GM12878 (cell line): ENCODE results near the gene HIF3A. TPM values are rescaled to one million over a fixed set of nuclear protein-coding genes. Genes with fewer than 3 reads are reported as not detected.

ENCODE experiments used
- ATAC-seq: fragments of 200-7000 bp; cut with Tn5 transposase; 3 replicates; pipeline ENCODE4 v1.9.1; 2020; ENCODE audit warnings: mild to moderate bottlenecking, moderate library complexity
- BruUV-seq: library from RNA; stranded (reverse); fragments of 400-500 nt; replicated peaks from 2 replicates; lab custom pipeline; 2021; lab: Mats Ljungman, UMichigan
- CTCF ChIA-PET: fragments of 300-600 bp; sonication (Branson Sonifier 250); formaldehyde crosslinking; extraction: SDS; loops from one replicate; lab custom pipeline; 2021; ENCODE audit warnings: inconsistent platforms; lab: Yijun Ruan, JAX
- POLR2A ChIA-PET: fragments of 350-600 bp; formaldehyde crosslinking; extraction: SDS; loops from one replicate; lab custom pipeline; 2021; ENCODE audit warnings: inconsistent platforms; lab: Charles Lee
- RAD21 ChIA-PET: fragments of 300-600 bp; sonication (Branson Sonifier 250); formaldehyde crosslinking; loops from one replicate; lab custom pipeline; 2023; ENCODE audit warnings: antibody characterized with exemption; ENCODE audit not compliant: unreplicated experiment; lab: Charles Lee
- SMC1A ChIA-PET: fragments of 300-600 bp; sonication (Branson Sonifier 250); formaldehyde crosslinking; loops from one replicate; lab custom pipeline; 2023; ENCODE audit not compliant: unreplicated experiment, uncharacterized antibody; lab: Charles Lee
- DNase-seq: peaks from one replicate; pipeline ENCODE4 v3.0.0-alpha.2; 2011; ENCODE audit warnings: low read depth, low spot score
- FAIRE-seq: peaks from 3 replicates; lab custom pipeline; 2011; peaks lifted over from hg19 to GRCh38; lab: Jason Lieb, UNC
- H2AFZ ChIP-seq: 2 replicates; pipeline ENCODE4 v1.6.0; 2011; ENCODE audit warnings: low read depth, low read length, control low read depth; ENCODE audit not compliant: control insufficient read depth
- H3K27ac ChIP-seq: 2 replicates; pipeline ENCODE4 v1.5.1; 2011; ENCODE audit warnings: control low read depth; ENCODE audit not compliant: control insufficient read depth, insufficient read depth
- H3K27me3 ChIP-seq, 2 experiments: replicated peaks in 1 of 2; 2 replicates each; pipeline versions ENCODE4 v1.6.0 to v1.6.1; 2011; ENCODE audit warnings: low read length in 1 of 2; ENCODE audit not compliant: control insufficient read depth in 2 of 2, insufficient read depth in 2 of 2
- H3K36me3 ChIP-seq, 2 experiments: 2 replicates each; pipeline ENCODE4 v1.5.1; 2011; ENCODE audit warnings: low read length in 1 of 2; ENCODE audit not compliant: control insufficient read depth in 2 of 2, insufficient read depth in 2 of 2
- H3K4me1 ChIP-seq: 2 replicates; pipeline ENCODE4 v1.6.1; 2011; ENCODE audit warnings: mild to moderate bottlenecking, low read length, moderate library complexity, mixed read lengths; ENCODE audit not compliant: control insufficient read depth, insufficient read depth
- H3K4me2 ChIP-seq: 2 replicates; pipeline ENCODE4 v1.6.0; 2011; ENCODE audit warnings: control low read depth; ENCODE audit not compliant: control insufficient read depth, insufficient read depth
- H3K4me3 ChIP-seq: fragments of 200-600 bp; sonication (generic); 2 replicates; pipeline ENCODE4 v1.5.1; 2016
- H3K79me2 ChIP-seq: 2 replicates; pipeline ENCODE4 v1.6.0; 2011; ENCODE audit warnings: low read length; ENCODE audit not compliant: control insufficient read depth, insufficient read depth
- H3K9ac ChIP-seq: 2 replicates; pipeline ENCODE4 v1.8.0; 2011; ENCODE audit warnings: low read length, control low read depth, mixed read lengths; ENCODE audit not compliant: control insufficient read depth, insufficient read depth
- H3K9me3 ChIP-seq: replicated peaks from 3 replicates; pipeline ENCODE4 v1.5.1; 2011; ENCODE audit warnings: mild to moderate bottlenecking, low read length; ENCODE audit not compliant: control insufficient read depth, insufficient read depth
- H4K20me1 ChIP-seq: 2 replicates; pipeline ENCODE4 v1.6.0; 2011; ENCODE audit not compliant: control insufficient read depth, insufficient read depth
- ATF3 ChIP-seq: IDR thresholded peaks from 2 replicates; pipeline ENCODE4 v1.6.1; 2011; ENCODE audit warnings: low read depth, mild to moderate bottlenecking, low read length, moderate library complexity, borderline replicate concordance; ENCODE audit errors: extremely low read depth
- BCLAF1 ChIP-seq: fragments of 450-650 bp; IDR thresholded peaks from 2 replicates; pipeline ENCODE4 v1.6.1; 2017; ENCODE audit warnings: antibody characterized with exemption, mild to moderate bottlenecking, moderate library complexity
- BHLHE40 ChIP-seq, 2 experiments: fragments of 450-650 bp in 1 of 2; IDR thresholded peaks; 2 replicates each; pipeline ENCODE4 v1.6.1; 2011 to 2017; ENCODE audit warnings: low read depth in 2 of 2, borderline replicate concordance in 1 of 2, improper control_type of control experiment in 1 of 2, low read length in 1 of 2, mild to moderate bottlenecking in 1 of 2
- CTCF ChIP-seq, 3 experiments: IDR thresholded peaks in 2 of 3; conservative IDR thresholded peaks in 1 of 3; 2 replicates each; pipeline ENCODE4 v1.5.1; 2011; ENCODE audit warnings: low read depth in 3 of 3, low read length in 3 of 3, mild to moderate bottlenecking in 3 of 3, control low read depth in 2 of 3, moderate library complexity in 2 of 3, inconsistent platforms in 1 of 3, mixed read lengths in 1 of 3; ENCODE audit not compliant: control insufficient read depth in 2 of 3, insufficient read depth in 1 of 3; ENCODE audit errors: extremely low read depth in 1 of 3
- ESRRA ChIP-seq: IDR thresholded peaks from 2 replicates; pipeline ENCODE4 v1.6.1; 2012; ENCODE audit warnings: mild to moderate bottlenecking, low read length, improper control_type of control experiment
- ETV6 ChIP-seq, 2 experiments: fragments of 450-650 bp in 1 of 2; IDR thresholded peaks in 1 of 2; conservative IDR thresholded peaks in 1 of 2; 2 replicates each; pipeline ENCODE4 v1.6.1; 2014; ENCODE audit warnings: antibody characterized with exemption in 1 of 2, borderline replicate concordance in 1 of 2, low read depth in 1 of 2, mild to moderate bottlenecking in 1 of 2, moderate library complexity in 1 of 2
- JUNB ChIP-seq: IDR thresholded peaks from 2 replicates; pipeline ENCODE4 v1.6.1; 2016; ENCODE audit warnings: antibody characterized with exemption, mild to moderate bottlenecking
- NKRF ChIP-seq: fragments of 450-650 bp; conservative IDR thresholded peaks from 2 replicates; pipeline ENCODE4 v1.6.1; 2017; ENCODE audit warnings: mild to moderate bottlenecking, moderate library complexity
- NR2F1 ChIP-seq: fragments of 450-650 bp; conservative IDR thresholded peaks from 2 replicates; pipeline ENCODE4 v1.6.1; 2017; ENCODE audit warnings: mild to moderate bottlenecking
- RAD51 ChIP-seq: fragments of 450-650 bp; IDR thresholded peaks from 2 replicates; pipeline ENCODE4 v1.6.1; 2016; ENCODE audit warnings: moderate library complexity, mild to moderate bottlenecking, inconsistent platforms
- RCOR1 ChIP-seq: conservative IDR thresholded peaks from 2 replicates; pipeline ENCODE4 v1.6.1; 2012; ENCODE audit warnings: low read depth, low read length, improper control_type of control experiment
- SIN3A ChIP-seq: IDR thresholded peaks from 2 replicates; pipeline ENCODE4 v1.6.1; 2012; ENCODE audit warnings: low read depth, low read length, improper control_type of control experiment
- STAT1 ChIP-seq: fragments of 450-650 bp; conservative IDR thresholded peaks from 2 replicates; pipeline ENCODE4 v1.6.1; 2014; ENCODE audit warnings: antibody characterized with exemption, mild to moderate bottlenecking
- SUZ12 ChIP-seq: fragments of 200-600 bp; sonication (generic); IDR thresholded peaks from one replicate; pipeline ENCODE4 v1.6.1; 2018; ENCODE audit warnings: antibody characterized with exemption, mild to moderate bottlenecking; ENCODE audit not compliant: unreplicated experiment
- TAF1 ChIP-seq: IDR thresholded peaks from 2 replicates; pipeline ENCODE4 v1.6.1; 2011; ENCODE audit warnings: mild to moderate bottlenecking, low read depth, low read length, borderline replicate concordance
- YBX1 ChIP-seq: fragments of 450-650 bp; IDR thresholded peaks from 2 replicates; pipeline ENCODE4 v1.6.1; 2016; ENCODE audit warnings: antibody characterized with exemption
- ZNF217 ChIP-seq: fragments of 450-650 bp; IDR thresholded peaks from 2 replicates; pipeline ENCODE4 v1.6.1; 2017; ENCODE audit warnings: antibody characterized with exemption, mild to moderate bottlenecking
- ZZZ3 ChIP-seq: IDR thresholded peaks from 2 replicates; pipeline ENCODE4 v1.6.1; 2011; ENCODE audit warnings: low read depth; ENCODE audit not compliant: control insufficient read depth, insufficient read length
- WGBS: methylation state at CpG from one replicate; pipeline ENCODE4 v1.1.6; 2016; ENCODE audit warnings: low lambda C conversion rate; ENCODE audit not compliant: insufficient replicate concordance, insufficient coverage; ENCODE audit errors: missing lambda C conversion rate; 5-methylcytosine and 5-hydroxymethylcytosine counted together
- in situ Hi-C: fragments of 300-500 bp; cut with MboI; formaldehyde crosslinking; loops from 9 replicates; pipeline ENCODE4 v1.14.3; 2018; ENCODE audit warnings: mixed read lengths
- intact Hi-C: fragments of 100-400 bp; cut with micrococcal nuclease; formaldehyde crosslinking; loops from one replicate; pipeline ENCODE4 v1.14.2; 2022; ENCODE audit not compliant: unreplicated experiment
- polyA plus RNA-seq, 11 experiments: library from polyadenylated mRNA; depleted of rRNA in 4 of 11; unstranded in 6 of 11; stranded (reverse) in 5 of 11; fragments of >200 nt; fragmentation: Nextera tagmentation in 4 of 11; fragmentation: Illumina TruSeq in 1 of 11; extraction: Ambion mirVana in 4 of 11; extraction: Trizol in 1 of 11; gene quantifications; 1 replicate in 1 of 11; 2 replicates in 10 of 11; pipeline versions ENCODE4 v1.2.1 to v1.2.3, GENCODE V29; 2011 to 2016; ENCODE audit warnings: inconsistent platforms in 2 of 11, missing spikeins in 2 of 11, low read depth in 1 of 11
- total RNA-seq, 4 experiments: library from RNA; depleted of rRNA in 3 of 4; stranded (reverse); fragments of >200 nt in 3 of 4; fragmentation: Illumina TruSeq in 1 of 4; extraction: Trizol in 1 of 4; gene quantifications; 2 replicates each; pipeline versions ENCODE4 v1.2.1 to v1.2.3, GENCODE V29; 2013 to 2021

HIF3A gene
- total and polyA plus RNA-seq, 10 of the 15 experiments (the other 5 are each of a cell fraction or from before 2014, with no cell fraction given): 0.03 to 0.20 (median 0.06) TPM; not detected in 5

- H3K27ac ChIP-seq: no peak overlapping the region
- in situ Hi-C loops: no loop called here
- ChIA-PET CTCF (no interaction called here), RAD21 (no interaction called here), SMC1A (interaction anchor here (1.6 kb wide), 1 partner anchor 8 kb away, joined by 3 read pairs; no protein-coding TSS in a partner anchor), POLR2A (interaction anchor here (0.6 kb wide), 1 partner anchor 43 kb away, joined by 3 read pairs; no protein-coding TSS in a partner anchor)
- no peaks in the 10 kb centered on the region for H3K9me3 ChIP-seq
- ATAC-seq (no peak), FAIRE-seq (no peak), DNase-seq (no peak)
- intact Hi-C loops: loop anchor here (10.0 kb wide), 1 partner anchor 106 kb away; no protein-coding TSS in a partner anchor
- no peak overlapping the region for H3K4me2 ChIP-seq
- no peak overlapping the region for H3K4me3 ChIP-seq
- no peaks in the 10 kb centered on the region for H3K4me1 ChIP-seq
- no TSS peak for BruUV-seq
- no peak overlapping the region for H3K9ac ChIP-seq
- H3K36me3 ChIP-seq: peaks cover 30 to 41% of the 10 kb centered on the region in 2 experiments
- H3K27me3 ChIP-seq: no peaks in the 10 kb centered on the region
- no peaks in the 10 kb centered on the region for H4K20me1 ChIP-seq
- 95% methylated on average over 18 of the region's 18 CpGs for WGBS
- H3K79me2 ChIP-seq: no peaks in the 10 kb centered on the region
- H2AFZ ChIP-seq: no peak overlapping the region
- TF ChIP-seq ATF3: no peak
- no peak for TF ChIP-seq BHLHE40 (IDR thresholded peaks at IDR 0.05; ENCODE audit: borderline replicate concordance in 1 of 2, low read depth in 2 of 2, low read length in 1 of 2)
- TF ChIP-seq NKRF: no peak
- no peak for TF ChIP-seq JUNB
- no peak for TF ChIP-seq CTCF (IDR thresholded peaks at IDR 0.05 in 2 of 3, conservative IDR thresholded peaks at IDR 0.05 in 1 of 3; ENCODE audit: control insufficient read depth in 2 of 3, extremely low read depth in 1 of 3, insufficient read depth in 1 of 3, low read depth in 3 of 3, low read length in 3 of 3)
- TF ChIP-seq ZNF217: no peak
- no peak for TF ChIP-seq ESRRA
- TF ChIP-seq TAF1: no peak
- no peak for TF ChIP-seq RAD51
- TF ChIP-seq YBX1: no peak
- TF ChIP-seq BCLAF1: no peak
- TF ChIP-seq SUZ12: no peak
- no peak for TF ChIP-seq SIN3A
- TF ChIP-seq RCOR1: no peak
- TF ChIP-seq STAT1: no peak
- TF ChIP-seq NR2F1: no peak
- TF ChIP-seq ETV6 (conservative IDR thresholded peaks at IDR 0.05 in 1 of 2, IDR thresholded peaks at IDR 0.05 in 1 of 2; ENCODE audit: borderline replicate concordance in 1 of 2, low read depth in 1 of 2): no peak
- TF ChIP-seq ZZZ3: no peak
Observed at GRCh38 chr19:46390866-46391265, 94.0 kb downstream of the HIF3A start.
